Measurements from ENCODE around the gene TBC1D30. TPM values are rescaled to one million over a fixed set of nuclear protein-coding genes. Genes with fewer than 3 reads are reported as not detected.
"Not testable (repeated sequence)": the region's sequence is repeated elsewhere in the genome, so short reads cannot be mapped to it uniquely, and the experiment has no call there.

TBC1D30 gene
- total RNA-seq: 1 to 10 TPM; 1.8 to 8.0 (median 3.5) TPM

GRCh38 chr12:64824500-64825142, at the start of gene TBC1D30:
TBC1D30 (plus strand) TSS chr12:64824647; CDS start chr12:64824880, 233 bp downstream.
- DNase-seq: no peak
- peaks cover 20 to 86% (median 27%) of the 10 kb centered on the region in 4 donors for H3K27me3 ChIP-seq
- 0 to 2% methylated on average over 7 to 12 of the region's 69 CpGs for WGBS, 2 donors

GRCh38 chr12:64775147-64775736, 49.2 kb upstream of the TBC1D30 start:
- peaks cover 0 to 30% (median 13%) of the 10 kb centered on the region in 3 donors for H3K9me3 ChIP-seq
- H3K4me3 ChIP-seq; H3K4me1 ChIP-seq; DNase-seq; H3K27ac ChIP-seq; H3K36me3 ChIP-seq; intact Hi-C loops (cut with DNase I): not testable (repeated sequence)
- H3K27me3 ChIP-seq: peaks cover 0 to 40% (median 0%) of the 10 kb centered on the region in 4 donors

More at GRCh38 chr12:64824500-64825142, at the start of gene TBC1D30:
- H3K27ac ChIP-seq: no peak within 1 kb of the TSS
- TF ChIP-seq POLR2A (IDR thresholded peaks at IDR 0.05) (no peak), CTCF (IDR thresholded peaks at IDR 0.05) (no peak)
- intact Hi-C loops (cut with DNase I): no loop called here
- no peaks in the 10 kb centered on the region for H3K36me3 ChIP-seq
- H3K9me3 ChIP-seq: peaks cover 0 to 4% (median 0%) of the 10 kb centered on the region in 3 donors
- peak within 1 kb of the TSS; percentile 19 to 66 (median 38) for H3K4me3 ChIP-seq
- H3K4me1 ChIP-seq: peaks cover 16 to 27% (median 25%) of the 10 kb centered on the region in 3 donors

- Histone ChIP-seq H3K27ac (no peak overlapping the region), H3K27me3 (peaks cover 0 to 60% (median 0%) of the 10 kb centered on the region in 4 donors), H3K36me3 (no peaks in the 10 kb centered on the region), H3K4me1 (peaks cover 3 to 25% (median 4%) of the 10 kb centered on the region in 3 donors), H3K4me3 (no peak overlapping the region), H3K9me3 (peaks cover 0 to 21% (median 13%) of the 10 kb centered on the region in 3 donors)
- 72 to 73% methylated on average over 10 of the region's 10 CpGs for WGBS, 2 donors
- intact Hi-C loops (cut with DNase I): no loop called here
- DNase-seq: no peak
- TF ChIP-seq POLR2A (IDR thresholded peaks at IDR 0.05) (no peak), CTCF (IDR thresholded peaks at IDR 0.05) (no peak)
These were observed 45.0 kb upstream of the TBC1D30 start for GRCh38 chr12:64779354-64779974.

- Histone ChIP-seq H3K4me1 (peaks cover 3 to 25% (median 4%) of the 10 kb centered on the region in 3 donors), H3K27me3 (peaks cover 0 to 62% (median 0%) of the 10 kb centered on the region in 4 donors), H3K9me3 (peaks cover 0 to 15% (median 6%) of the 10 kb centered on the region in 3 donors), H3K27ac (peak overlapping the region; percentile 16 to 71 (median 46)), H3K4me3 (peak overlapping the region; percentile 46 to 70 (median 58)), H3K36me3 (no peaks in the 10 kb centered on the region)
- intact Hi-C loops (cut with DNase I): no loop called here
- no peak for DNase-seq
- TF ChIP-seq CTCF (IDR thresholded peaks at IDR 0.05) (no peak), POLR2A (IDR thresholded peaks at IDR 0.05) (no peak)
- 28 to 42% methylated on average over 5 to 6 of the region's 15 CpGs for WGBS, 2 donors
These were observed 44.3 kb upstream of the TBC1D30 start for GRCh38 chr12:64780132-64780530.

- Histone ChIP-seq H3K27me3 (peaks cover 0 to 66% (median 0%) of the 10 kb centered on the region in 4 donors), H3K4me3 (peak overlapping the region; percentile 46 to 70 (median 58)), H3K4me1 (peaks cover 3 to 25% (median 4%) of the 10 kb centered on the region in 3 donors), H3K36me3 (no peaks in the 10 kb centered on the region), H3K9me3 (peaks cover 0 to 9% (median under 1%) of the 10 kb centered on the region in 3 donors), H3K27ac (peak overlapping the region; percentile 16 to 71 (median 46))
- intact Hi-C loops (cut with DNase I): no loop called here
- DNase-seq: no peak
- WGBS, 2 donors: 5% methylated on average over 32 of the region's 103 CpGs; no CpG with 5 or more reads in 1 of the 2 donors
- TF ChIP-seq CTCF (IDR thresholded peaks at IDR 0.05): peak in 1 of 6 experiments; percentile 15
- TF ChIP-seq POLR2A (IDR thresholded peaks at IDR 0.05): peak in 1 of 4 donors; percentile 14
These were observed 43.7 kb upstream of the TBC1D30 start for GRCh38 chr12:64780531-64781279.
